ENCODE measurements around the gene MC1R.

- TF ChIP-seq CTCF (conservative IDR thresholded peaks at IDR 0.05) = no peak
- TF ChIP-seq ZFX (IDR thresholded peaks at IDR 0.05) = no peak
Measured at GRCh38 chr16:89953671-89954406, 35.2 kb downstream of the MC1R start.
